WERI-Rb-1 (cell line): ENCODE results near the gene ZNF830.
"Not testable (repeated sequence)": the region's sequence is repeated elsewhere in the genome, so short reads cannot be mapped to it uniquely, and the experiment has no call there.

Experiments
- DNase-seq: peaks from one replicate; pipeline ENCODE4 v3.0.0-alpha.2; 2020
- H3K27ac ChIP-seq: fragments of 250-450 bp; sonication (Bioruptor Pico); 2 replicates; pipeline ENCODE4 v1.5.1; 2020; ENCODE audit warnings: mild to moderate bottlenecking, moderate library complexity
- H3K27me3 ChIP-seq: fragments of 250-450 bp; sonication (Bioruptor Pico); 2 replicates; pipeline ENCODE4 v1.5.1; 2021; ENCODE audit warnings: mild to moderate bottlenecking, low read depth, moderate library complexity; ENCODE audit not compliant: insufficient read depth, severe bottlenecking
- H3K36me3 ChIP-seq: fragments of 250-450 bp; sonication (Bioruptor Pico); 2 replicates; pipeline ENCODE4 v1.5.1; 2020; ENCODE audit warnings: mild to moderate bottlenecking, moderate library complexity
- H3K4me3 ChIP-seq: 2 replicates; pipeline ENCODE4 v1.5.1; 2011; ENCODE audit warnings: low read depth, mild to moderate bottlenecking, control low read depth, low read length
- H3K9me3 ChIP-seq: fragments of 250-450 bp; sonication (Bioruptor Pico); 2 replicates; pipeline ENCODE4 v1.5.1; 2021; ENCODE audit warnings: mild to moderate bottlenecking, moderate library complexity; ENCODE audit not compliant: severe bottlenecking
- TF ChIP-seq, protein P1 (sequence below): IDR thresholded peaks from 2 replicates; pipeline ENCODE4 v1.5.1; 2011; ENCODE audit warnings: low read depth, mild to moderate bottlenecking, control low read depth, inconsistent platforms, low read length

ZNF830 gene

DNA sequence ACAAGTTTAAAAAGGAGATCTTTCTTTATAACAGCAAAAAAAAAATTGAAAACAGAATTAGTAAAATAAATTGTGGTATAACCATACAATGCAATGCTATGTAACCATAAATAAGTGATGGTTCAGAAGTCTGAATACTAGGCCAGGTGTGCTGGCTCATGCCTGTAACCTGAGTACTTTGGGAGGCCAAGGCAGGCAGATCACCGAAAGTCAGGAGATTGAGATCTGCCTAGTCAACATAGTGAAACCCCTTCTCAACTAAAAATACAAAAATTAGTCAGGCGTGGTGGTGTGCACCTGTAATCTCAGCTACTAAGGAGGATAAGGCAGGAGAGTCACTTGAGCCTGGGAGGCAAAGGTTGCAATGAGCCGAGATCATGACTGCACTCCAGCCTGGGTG is 34.7 kb upstream of the ZNF830 start:
- no peak for DNase-seq

DNA sequence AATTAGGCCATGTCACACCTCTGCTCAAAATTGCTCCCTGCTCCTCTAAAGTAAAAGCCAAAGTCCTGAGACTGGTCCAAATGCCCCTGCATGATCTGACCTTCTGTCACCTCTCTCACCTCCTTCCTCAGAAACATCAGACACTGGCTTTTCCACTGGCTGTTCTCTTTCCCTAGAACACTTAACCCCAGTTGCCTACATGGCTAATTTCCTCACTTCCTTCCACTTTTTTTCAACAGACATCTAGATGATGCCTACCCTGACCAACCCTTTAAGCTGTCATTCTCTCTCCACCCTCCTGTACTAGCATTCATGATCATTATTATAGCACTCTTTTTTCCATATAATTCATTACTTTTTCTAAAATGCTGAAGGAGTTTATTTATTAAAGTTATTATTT is 31.1 kb upstream of the ZNF830 start:
- TF ChIP-seq, protein P1, sequence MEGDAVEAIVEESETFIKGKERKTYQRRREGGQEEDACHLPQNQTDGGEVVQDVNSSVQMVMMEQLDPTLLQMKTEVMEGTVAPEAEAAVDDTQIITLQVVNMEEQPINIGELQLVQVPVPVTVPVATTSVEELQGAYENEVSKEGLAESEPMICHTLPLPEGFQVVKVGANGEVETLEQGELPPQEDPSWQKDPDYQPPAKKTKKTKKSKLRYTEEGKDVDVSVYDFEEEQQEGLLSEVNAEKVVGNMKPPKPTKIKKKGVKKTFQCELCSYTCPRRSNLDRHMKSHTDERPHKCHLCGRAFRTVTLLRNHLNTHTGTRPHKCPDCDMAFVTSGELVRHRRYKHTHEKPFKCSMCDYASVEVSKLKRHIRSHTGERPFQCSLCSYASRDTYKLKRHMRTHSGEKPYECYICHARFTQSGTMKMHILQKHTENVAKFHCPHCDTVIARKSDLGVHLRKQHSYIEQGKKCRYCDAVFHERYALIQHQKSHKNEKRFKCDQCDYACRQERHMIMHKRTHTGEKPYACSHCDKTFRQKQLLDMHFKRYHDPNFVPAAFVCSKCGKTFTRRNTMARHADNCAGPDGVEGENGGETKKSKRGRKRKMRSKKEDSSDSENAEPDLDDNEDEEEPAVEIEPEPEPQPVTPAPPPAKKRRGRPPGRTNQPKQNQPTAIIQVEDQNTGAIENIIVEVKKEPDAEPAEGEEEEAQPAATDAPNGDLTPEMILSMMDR = no peak
- H3K36me3 ChIP-seq = no peaks in the 10 kb centered on the region
- no peak overlapping the region for H3K4me3 ChIP-seq
- no peaks in the 10 kb centered on the region for H3K27me3 ChIP-seq
- no peak for DNase-seq
- H3K27ac ChIP-seq = no peak overlapping the region
- H3K9me3 ChIP-seq = no peaks in the 10 kb centered on the region

More for the DNA sequence above, 34.7 kb upstream of the ZNF830 start:
- no peaks in the 10 kb centered on the region for H3K27me3 ChIP-seq
- H3K27ac ChIP-seq = no peak overlapping the region
- TF ChIP-seq, protein P1 = no peak
- H3K9me3 ChIP-seq = no peaks in the 10 kb centered on the region
- no peaks in the 10 kb centered on the region for H3K36me3 ChIP-seq
- no peak overlapping the region for H3K4me3 ChIP-seq

DNA sequence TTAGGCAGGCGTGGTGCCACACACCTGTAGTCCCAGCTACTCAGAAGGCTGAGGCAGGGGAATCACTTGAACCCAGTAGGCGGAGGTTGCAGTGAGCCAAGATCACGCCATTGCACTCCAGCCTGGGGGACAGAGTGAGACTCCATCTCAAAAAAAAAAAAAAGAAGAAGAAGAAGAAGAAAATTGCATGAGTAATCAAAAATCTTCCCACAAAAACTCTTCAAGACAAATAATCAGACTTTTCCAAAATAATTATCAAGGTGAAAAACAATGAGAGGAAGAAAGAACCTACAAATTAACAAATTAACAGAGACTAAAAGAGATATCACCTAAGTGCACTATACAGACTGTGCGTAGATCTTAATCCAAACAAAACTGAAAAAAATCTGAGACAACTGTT is 10.6 kb upstream of the ZNF830 start:
- H3K27me3 ChIP-seq, DNase-seq, H3K36me3 ChIP-seq, H3K27ac ChIP-seq, H3K9me3 ChIP-seq, H3K4me3 ChIP-seq: not testable (repeated sequence)

DNA sequence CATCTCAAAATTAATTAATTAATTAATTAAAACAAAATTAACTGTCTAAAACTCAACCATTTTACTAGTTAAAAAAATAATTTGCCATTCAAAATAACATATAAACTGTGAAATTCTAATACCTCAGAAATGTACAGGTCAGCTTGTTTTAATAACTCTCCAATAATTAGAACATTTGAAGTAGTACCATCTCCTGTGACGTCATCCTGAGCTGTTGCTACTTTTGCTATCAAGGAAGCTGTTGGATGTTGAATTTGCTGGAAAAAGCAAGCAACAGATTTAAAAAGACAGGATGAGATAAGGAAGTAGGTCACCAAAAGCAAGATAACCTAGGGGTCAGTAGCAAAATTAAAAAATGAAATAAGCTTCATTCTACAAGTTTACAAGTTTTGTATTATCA is 2.9 kb upstream of the ZNF830 start:
- DNase-seq = no peak
- Histone ChIP-seq H3K4me3 (no peak overlapping the region), H3K27me3 (no peaks in the 10 kb centered on the region), H3K36me3 (peaks cover 10% of the 10 kb centered on the region), H3K9me3 (no peaks in the 10 kb centered on the region), H3K27ac (peak overlapping the region; percentile 14; the same call in 1 of the 2 replicates)
- TF ChIP-seq, protein P1 = no peak

DNA sequence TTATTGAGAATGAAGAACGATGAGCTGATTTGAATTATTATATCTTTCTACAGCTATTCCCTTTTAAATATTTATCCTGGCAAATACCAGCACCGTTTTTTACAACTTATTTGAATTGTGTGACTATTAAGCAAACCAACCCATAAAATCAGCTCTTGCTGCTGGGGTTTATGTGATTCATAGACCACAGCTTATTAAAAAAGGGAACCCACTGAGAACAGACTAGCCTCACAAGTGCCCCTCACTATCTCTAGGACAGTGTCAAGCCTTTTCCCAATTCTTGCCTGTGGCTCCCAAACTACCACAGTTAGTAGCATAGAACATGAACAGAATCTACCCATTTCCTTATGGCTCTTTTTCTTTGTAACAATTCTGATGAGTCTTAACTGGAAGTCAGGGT is 12.8 kb downstream of the ZNF830 start:
- DNase-seq = no peak
- H3K4me3 ChIP-seq = no peak overlapping the region

DNA sequence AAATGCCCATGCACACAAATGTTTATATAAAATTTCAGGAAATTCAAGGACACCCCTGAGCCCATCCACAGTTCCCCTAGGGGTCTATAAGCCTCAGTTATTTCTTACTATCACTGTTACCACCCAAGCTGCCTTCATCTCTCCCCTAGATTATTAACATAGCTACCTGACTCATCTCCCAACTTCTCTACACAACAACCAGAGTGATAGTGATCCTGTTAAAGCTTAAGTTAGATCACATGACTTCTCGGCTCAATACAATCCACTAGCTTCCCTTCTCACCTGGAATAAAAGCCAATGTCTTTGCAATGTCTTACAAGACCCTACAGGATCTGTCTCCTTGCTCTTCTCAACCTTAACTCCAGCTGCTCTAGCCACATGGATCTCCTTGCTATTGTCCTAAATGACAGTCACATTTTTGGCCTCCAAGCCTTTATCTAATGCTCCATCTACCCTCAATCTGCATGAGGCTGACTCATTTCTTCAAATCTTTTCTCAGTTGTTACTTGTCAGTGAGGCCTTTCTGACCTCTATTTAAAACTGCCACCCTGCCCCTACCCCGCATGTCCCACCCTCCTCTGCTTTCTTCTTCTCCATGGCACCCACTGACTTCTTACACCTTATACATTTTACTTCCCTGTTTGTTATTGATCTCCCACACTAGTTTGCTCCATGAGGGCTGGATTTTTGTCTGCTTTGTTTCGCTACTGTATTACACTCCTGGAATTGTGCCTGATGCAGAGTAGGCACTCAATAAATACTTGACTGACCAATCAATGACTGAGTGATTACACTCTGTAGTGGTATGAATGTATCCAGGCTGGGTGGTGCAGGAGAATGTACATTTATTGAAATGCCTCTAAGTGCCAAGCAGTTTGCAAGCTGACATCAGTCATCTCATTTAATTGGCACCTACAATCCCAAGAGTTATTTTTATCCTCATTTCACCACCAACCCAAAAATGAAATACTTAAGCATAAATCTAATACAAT is 13.8 kb downstream of the ZNF830 start:
- Histone ChIP-seq H3K27me3 (no peaks in the 10 kb centered on the region), H3K27ac (no peak overlapping the region), H3K4me3 (no peak overlapping the region), H3K36me3 (no peaks in the 10 kb centered on the region), H3K9me3 (no peaks in the 10 kb centered on the region)
- no peak for DNase-seq
- TF ChIP-seq, protein P1 = no peak

More for the DNA sequence above, 12.8 kb downstream of the ZNF830 start:
- H3K27ac ChIP-seq = no peak overlapping the region
- H3K9me3 ChIP-seq = no peaks in the 10 kb centered on the region
- H3K27me3 ChIP-seq = no peaks in the 10 kb centered on the region
- TF ChIP-seq, protein P1 = no peak
- H3K36me3 ChIP-seq = no peaks in the 10 kb centered on the region
